H9 (cell line): Measurements from ENCODE around the gene NCAPH2. TPM values are rescaled to one million over a fixed set of nuclear protein-coding genes. Genes with fewer than 3 reads are reported as not detected.

Source experiments
- DNase-seq: peaks from one replicate; pipeline ENCODE4 v3.0.0-alpha.2; 2017
- H2AFZ ChIP-seq: one replicate; pipeline ENCODE4 v1.6.1; 2013; ENCODE audit warnings: mild to moderate bottlenecking, low read length, control low read depth, moderate library complexity
- H2AK5ac ChIP-seq: 2 replicates; pipeline ENCODE4 v1.6.1; 2013; ENCODE audit warnings: low read length, control low read depth, mixed read lengths; ENCODE audit not compliant: insufficient read length
- H2BK120ac ChIP-seq: one replicate; pipeline ENCODE4 v1.6.1; 2013; ENCODE audit warnings: low read depth, mild to moderate bottlenecking, low read length, control low read depth, inconsistent platforms; ENCODE audit not compliant: poor library complexity, severe bottlenecking
- H2BK12ac ChIP-seq: 2 replicates; pipeline ENCODE4 v1.6.1; 2013; ENCODE audit warnings: low read length, control low read depth, mixed read lengths, low read depth; ENCODE audit not compliant: insufficient read length
- H2BK15ac ChIP-seq: 2 replicates; pipeline ENCODE4 v1.6.1; 2013; ENCODE audit warnings: low read depth, low read length, control low read depth
- H2BK20ac ChIP-seq: one replicate; pipeline ENCODE4 v1.6.1; 2013; ENCODE audit warnings: low read depth, mild to moderate bottlenecking, low read length, control low read depth, inconsistent platforms; ENCODE audit not compliant: poor library complexity, severe bottlenecking
- H2BK5ac ChIP-seq: 2 replicates; pipeline ENCODE4 v1.6.1; 2013; ENCODE audit warnings: low read length, control low read depth, mixed read lengths; ENCODE audit not compliant: insufficient read length
- H3K14ac ChIP-seq: 2 replicates; pipeline ENCODE4 v1.6.1; 2013; ENCODE audit warnings: low read length, control low read depth; ENCODE audit not compliant: insufficient read depth
- H3K18ac ChIP-seq: 2 replicates; pipeline ENCODE4 v1.6.1; 2013; ENCODE audit warnings: low read depth, mild to moderate bottlenecking, mixed read lengths, low read length, control low read depth; ENCODE audit not compliant: insufficient read length
- H3K23ac ChIP-seq: 2 replicates; pipeline ENCODE4 v1.6.1; 2013; ENCODE audit warnings: low read length, control low read depth, mixed read lengths, low read depth; ENCODE audit not compliant: insufficient read length
- H3K23me2 ChIP-seq: 2 replicates; pipeline ENCODE4 v1.6.1; 2013; ENCODE audit warnings: low read depth, mild to moderate bottlenecking, mixed read lengths, low read length, control low read depth; ENCODE audit not compliant: insufficient read length, poor library complexity, severe bottlenecking
- H3K27ac ChIP-seq: 2 replicates; pipeline ENCODE4 v1.5.1; 2013; ENCODE audit warnings: low read length, control low read depth, mixed read lengths, low read depth; ENCODE audit not compliant: insufficient read length
- H3K27me3 ChIP-seq: 2 replicates; pipeline ENCODE4 v1.6.1; 2013; ENCODE audit warnings: low read length, control low read depth, inconsistent platforms; ENCODE audit not compliant: insufficient read depth
- H3K4ac ChIP-seq: 2 replicates; pipeline ENCODE4 v1.6.1; 2013; ENCODE audit warnings: low read depth, mild to moderate bottlenecking, control low read depth, inconsistent platforms, low read length, moderate library complexity
- H3K4me1 ChIP-seq: 2 replicates; pipeline ENCODE4 v1.6.1; 2013; ENCODE audit warnings: low read length, control low read depth, inconsistent platforms; ENCODE audit not compliant: insufficient read depth
- H3K4me2 ChIP-seq: 2 replicates; pipeline ENCODE4 v1.6.1; 2013; ENCODE audit warnings: low read length, control low read depth, mixed read lengths; ENCODE audit not compliant: insufficient read length, insufficient read depth
- H3K56ac ChIP-seq: 2 replicates; pipeline ENCODE4 v1.6.1; 2013; ENCODE audit warnings: low read depth, mild to moderate bottlenecking, mixed read lengths, low read length, control low read depth; ENCODE audit not compliant: insufficient read length
- H3K79me1 ChIP-seq: 2 replicates; pipeline ENCODE4 v1.6.1; 2013; ENCODE audit warnings: low read depth, mild to moderate bottlenecking, moderate library complexity, low read length, control low read depth, inconsistent platforms; ENCODE audit not compliant: insufficient read depth, poor library complexity, severe bottlenecking
- H3K79me2 ChIP-seq: 2 replicates; pipeline ENCODE4 v1.6.1; 2013; ENCODE audit warnings: low read length, control low read depth, inconsistent platforms; ENCODE audit not compliant: insufficient read depth
- H3K9ac ChIP-seq: 2 replicates; pipeline ENCODE4 v1.6.1; 2013; ENCODE audit warnings: low read length, control low read depth, mixed read lengths; ENCODE audit not compliant: insufficient read length; ENCODE audit errors: extremely low read depth
- H3K9me3 ChIP-seq: one replicate; pipeline ENCODE4 v1.6.1; 2013; ENCODE audit warnings: low read depth, low read length, inconsistent platforms; ENCODE audit not compliant: control insufficient read depth
- H3T11ph ChIP-seq: one replicate; pipeline ENCODE4 v1.6.1; 2013; ENCODE audit warnings: mild to moderate bottlenecking, low read length, control low read depth, inconsistent platforms
- H4K20me1 ChIP-seq: one replicate; pipeline ENCODE4 v1.6.1; 2013; ENCODE audit not compliant: control insufficient read depth, insufficient read length, insufficient read depth
- H4K5ac ChIP-seq: 2 replicates; pipeline ENCODE4 v1.6.1; 2013; ENCODE audit warnings: low read depth, mild to moderate bottlenecking, mixed read lengths, low read length, control low read depth; ENCODE audit not compliant: insufficient read length
- H4K8ac ChIP-seq: replicated peaks from 2 replicates; pipeline ENCODE4 v1.6.1; 2013; ENCODE audit warnings: low read length, control low read depth, mixed read lengths, low read depth; ENCODE audit not compliant: insufficient read length
- H4K91ac ChIP-seq: 2 replicates; pipeline ENCODE4 v1.6.1; 2013; ENCODE audit warnings: low read depth, mild to moderate bottlenecking, moderate library complexity, mixed read lengths, low read length, control low read depth; ENCODE audit not compliant: insufficient read length
- H3K27ac Mint-ChIP-seq, 3 experiments: 2 replicates in 2 of 3; 3 replicates in 1 of 3; pipeline ENCODE4 v1.8.0; 2020 to 2021; ENCODE audit warnings: mixed read lengths in 3 of 3, mild to moderate bottlenecking in 1 of 3, moderate library complexity in 1 of 3
- H3K27me3 Mint-ChIP-seq: 2 replicates; pipeline ENCODE4 v1.8.0; 2021; ENCODE audit warnings: low read depth, mild to moderate bottlenecking, moderate library complexity, mixed read lengths
- H3K36me3 Mint-ChIP-seq, 3 experiments: 2 replicates in 2 of 3; 3 replicates in 1 of 3; pipeline ENCODE4 v1.8.0; 2020 to 2021; ENCODE audit warnings: low read depth in 3 of 3, mixed read lengths in 3 of 3; ENCODE audit not compliant: insufficient read depth in 1 of 3
- H3K4me1 Mint-ChIP-seq, 2 experiments: 2 replicates each; pipeline ENCODE4 v1.8.0; 2020; ENCODE audit warnings: mixed read lengths in 2 of 2
- H3K4me3 Mint-ChIP-seq, 2 experiments: 2 replicates in 1 of 2; 3 replicates in 1 of 2; pipeline ENCODE4 v1.8.0; 2020 to 2021; ENCODE audit warnings: mild to moderate bottlenecking in 2 of 2, mixed read lengths in 2 of 2, moderate library complexity in 1 of 2
- H3K9me3 Mint-ChIP-seq, 2 experiments: 2 replicates in 1 of 2; 3 replicates in 1 of 2; pipeline ENCODE4 v1.8.0; 2020; ENCODE audit warnings: mild to moderate bottlenecking in 2 of 2, mixed read lengths in 2 of 2, moderate library complexity in 1 of 2
- WGBS: extraction: QIAGEN DNeasy Blood & Tissue Kit; methylation state at CpG from one replicate; pipeline ENCODE4 v1.1.7; 2013; ENCODE audit warnings: missing lambda C conversion rate, low lambda C conversion rate, mixed read lengths; ENCODE audit not compliant: insufficient read length; ENCODE audit errors: extremely low coverage; 5-methylcytosine and 5-hydroxymethylcytosine counted together
- total RNA-seq: library from RNA; stranded (reverse); gene quantifications from 2 replicates; pipeline ENCODE4 v1.2.1, GENCODE V29; 2021
- TF ChIP-seq, protein P1 (sequence below): fragments of 200-600 bp; sonication (generic); conservative IDR thresholded peaks from 3 replicates; pipeline ENCODE4 v1.8.0; 2021; ENCODE audit warnings: antibody characterized with exemption, mild to moderate bottlenecking

Gene NCAPH2
- total RNA-seq, 1 experiment from 2014 or later, result 76.2 TPM

- DNase-seq, result no peak
- no peak overlapping the region for H2BK5ac ChIP-seq
- no peak overlapping the region for H4K5ac ChIP-seq
- TF ChIP-seq, protein P1, sequence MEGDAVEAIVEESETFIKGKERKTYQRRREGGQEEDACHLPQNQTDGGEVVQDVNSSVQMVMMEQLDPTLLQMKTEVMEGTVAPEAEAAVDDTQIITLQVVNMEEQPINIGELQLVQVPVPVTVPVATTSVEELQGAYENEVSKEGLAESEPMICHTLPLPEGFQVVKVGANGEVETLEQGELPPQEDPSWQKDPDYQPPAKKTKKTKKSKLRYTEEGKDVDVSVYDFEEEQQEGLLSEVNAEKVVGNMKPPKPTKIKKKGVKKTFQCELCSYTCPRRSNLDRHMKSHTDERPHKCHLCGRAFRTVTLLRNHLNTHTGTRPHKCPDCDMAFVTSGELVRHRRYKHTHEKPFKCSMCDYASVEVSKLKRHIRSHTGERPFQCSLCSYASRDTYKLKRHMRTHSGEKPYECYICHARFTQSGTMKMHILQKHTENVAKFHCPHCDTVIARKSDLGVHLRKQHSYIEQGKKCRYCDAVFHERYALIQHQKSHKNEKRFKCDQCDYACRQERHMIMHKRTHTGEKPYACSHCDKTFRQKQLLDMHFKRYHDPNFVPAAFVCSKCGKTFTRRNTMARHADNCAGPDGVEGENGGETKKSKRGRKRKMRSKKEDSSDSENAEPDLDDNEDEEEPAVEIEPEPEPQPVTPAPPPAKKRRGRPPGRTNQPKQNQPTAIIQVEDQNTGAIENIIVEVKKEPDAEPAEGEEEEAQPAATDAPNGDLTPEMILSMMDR, result no peak
- no peak overlapping the region for H3K27ac ChIP-seq
- H2BK15ac ChIP-seq, result no peak overlapping the region
- no peak overlapping the region for H3K4me2 ChIP-seq
- no peaks in the 10 kb centered on the region for H3K4me1 ChIP-seq
- no peaks in the 10 kb centered on the region for H3K9me3 ChIP-seq
- Mint-ChIP-seq H3K4me1 (no peaks in the 10 kb centered on the region), H3K27me3 (no peaks in the 10 kb centered on the region; the same call in none of the 2 replicates), H3K27ac (peak overlapping the region in 1 of 3 experiments; percentile 16; a peak in 1 of 7 replicates), H3K36me3 (peaks cover 13 to 72% (median 65%) of the 10 kb centered on the region in 3 experiments; a peak in 6 of 7 replicates), H3K9me3 (no peaks in the 10 kb centered on the region), H3K4me3 (no peak overlapping the region; a peak in 1 of 5 replicates)
- no peak overlapping the region for H2AFZ ChIP-seq
- H3K79me1 ChIP-seq, result no peaks in the 10 kb centered on the region
- no peak overlapping the region for H4K91ac ChIP-seq
- H4K8ac ChIP-seq, result no peak overlapping the region
- H3K23me2 ChIP-seq, result no peaks in the 10 kb centered on the region
- no peaks in the 10 kb centered on the region for H4K20me1 ChIP-seq
- H2BK12ac ChIP-seq, result no peak overlapping the region
- no CpG with 5 or more reads among the region's 12 CpGs for WGBS
- H3K4ac ChIP-seq, result no peak overlapping the region
- no peak overlapping the region for H2AK5ac ChIP-seq
- no peak overlapping the region for H3K14ac ChIP-seq
- no peaks in the 10 kb centered on the region for H3K79me2 ChIP-seq
- H3K18ac ChIP-seq, result no peak overlapping the region
- H3K56ac ChIP-seq, result no peak overlapping the region
- H3K23ac ChIP-seq, result no peak overlapping the region
- no peaks in the 10 kb centered on the region for H3K27me3 ChIP-seq
- no peak overlapping the region for H3K9ac ChIP-seq
- H3T11ph ChIP-seq, result no peak overlapping the region
- H2BK20ac ChIP-seq, result no peak overlapping the region
- no peak overlapping the region for H2BK120ac ChIP-seq
These were observed 62.8 kb downstream of the NCAPH2 start for GRCh38 chr22:50570861-50571260.
